ENCODE data around the gene ANOS1. TPM values are rescaled to one million over a fixed set of nuclear protein-coding genes. Genes with fewer than 3 reads are reported as not detected.

The ANOS1 gene
- polyA plus RNA-seq, 2 of the 4 experiments (the other 2 are of a cell fraction): 0.04 TPM; not detected in 1

GRCh38 chrX:8683687-8684086, 48.2 kb downstream of the ANOS1 start:
- 46% methylated on average over 5 of the region's 5 CpGs for WGBS (ENCODE audit: missing lambda C conversion rate)
- DNase-seq (ENCODE audit: low read depth in 1 of 2, low spot score in 1 of 2): no peak
- Histone ChIP-seq H3K9me3 (no peaks in the 10 kb centered on the region), H3K27ac (no peak overlapping the region), H3K4me3 (no peak overlapping the region), H3K4me1 (no peaks in the 10 kb centered on the region), H3K4me2 (no peak overlapping the region)
- no peak for FAIRE-seq
- ChIA-PET CTCF (no interaction called here), POLR2A (no interaction called here)
- TF ChIP-seq CHD2 (IDR thresholded peaks at IDR 0.05; ENCODE audit: low read length, partially characterized antibody) (no peak), HES2 (IDR thresholded peaks at IDR 0.05) (no peak), EHF (CRISPR knock-in tag; IDR thresholded peaks at IDR 0.05) (no peak), TP53 (CRISPR knock-in tag; IDR thresholded peaks at IDR 0.05) (no peak), FOSL2 (IDR thresholded peaks at IDR 0.05) (no peak), FOSL2 (CRISPR knock-in tag; IDR thresholded peaks at IDR 0.05) (no peak), HDAC2 (IDR thresholded peaks at IDR 0.05) (no peak), REST (IDR thresholded peaks at IDR 0.05) (no peak), KDM5A (IDR thresholded peaks at IDR 0.05) (no peak), NR3C1 (IDR thresholded peaks at IDR 0.05) (no peak), HOXB13 (CRISPR knock-in tag; IDR thresholded peaks at IDR 0.05; ENCODE audit: low read depth) (no peak), RCOR1 (IDR thresholded peaks at IDR 0.05; ENCODE audit: low read depth, low read length) (no peak), HOXB5 (CRISPR knock-in tag; IDR thresholded peaks at IDR 0.05) (no peak), EP300 (IDR thresholded peaks at IDR 0.05) (no peak), HMGXB4 (CRISPR knock-in tag; IDR thresholded peaks at IDR 0.05; ENCODE audit: borderline replicate concordance) (no peak), JUNB (IDR thresholded peaks at IDR 0.05) (no peak), PHF8 (IDR thresholded peaks at IDR 0.05; ENCODE audit: borderline replicate concordance, low read depth) (no peak), RARB (CRISPR knock-in tag; IDR thresholded peaks at IDR 0.05) (no peak)
- TF ChIP-seq, protein P1, sequence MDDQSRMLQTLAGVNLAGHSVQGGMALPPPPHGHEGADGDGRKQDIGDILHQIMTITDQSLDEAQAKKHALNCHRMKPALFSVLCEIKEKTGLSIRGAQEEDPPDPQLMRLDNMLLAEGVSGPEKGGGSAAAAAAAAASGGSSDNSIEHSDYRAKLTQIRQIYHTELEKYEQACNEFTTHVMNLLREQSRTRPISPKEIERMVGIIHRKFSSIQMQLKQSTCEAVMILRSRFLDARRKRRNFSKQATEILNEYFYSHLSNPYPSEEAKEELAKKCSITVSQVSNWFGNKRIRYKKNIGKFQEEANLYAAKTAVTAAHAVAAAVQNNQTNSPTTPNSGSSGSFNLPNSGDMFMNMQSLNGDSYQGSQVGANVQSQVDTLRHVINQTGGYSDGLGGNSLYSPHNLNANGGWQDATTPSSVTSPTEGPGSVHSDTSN (IDR thresholded peaks at IDR 0.05): no peak
- TF ChIP-seq, protein P2, sequence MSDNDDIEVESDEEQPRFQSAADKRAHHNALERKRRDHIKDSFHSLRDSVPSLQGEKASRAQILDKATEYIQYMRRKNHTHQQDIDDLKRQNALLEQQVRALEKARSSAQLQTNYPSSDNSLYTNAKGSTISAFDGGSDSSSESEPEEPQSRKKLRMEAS (IDR thresholded peaks at IDR 0.05): no peak
- TF ChIP-seq, protein P3, sequence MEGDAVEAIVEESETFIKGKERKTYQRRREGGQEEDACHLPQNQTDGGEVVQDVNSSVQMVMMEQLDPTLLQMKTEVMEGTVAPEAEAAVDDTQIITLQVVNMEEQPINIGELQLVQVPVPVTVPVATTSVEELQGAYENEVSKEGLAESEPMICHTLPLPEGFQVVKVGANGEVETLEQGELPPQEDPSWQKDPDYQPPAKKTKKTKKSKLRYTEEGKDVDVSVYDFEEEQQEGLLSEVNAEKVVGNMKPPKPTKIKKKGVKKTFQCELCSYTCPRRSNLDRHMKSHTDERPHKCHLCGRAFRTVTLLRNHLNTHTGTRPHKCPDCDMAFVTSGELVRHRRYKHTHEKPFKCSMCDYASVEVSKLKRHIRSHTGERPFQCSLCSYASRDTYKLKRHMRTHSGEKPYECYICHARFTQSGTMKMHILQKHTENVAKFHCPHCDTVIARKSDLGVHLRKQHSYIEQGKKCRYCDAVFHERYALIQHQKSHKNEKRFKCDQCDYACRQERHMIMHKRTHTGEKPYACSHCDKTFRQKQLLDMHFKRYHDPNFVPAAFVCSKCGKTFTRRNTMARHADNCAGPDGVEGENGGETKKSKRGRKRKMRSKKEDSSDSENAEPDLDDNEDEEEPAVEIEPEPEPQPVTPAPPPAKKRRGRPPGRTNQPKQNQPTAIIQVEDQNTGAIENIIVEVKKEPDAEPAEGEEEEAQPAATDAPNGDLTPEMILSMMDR (IDR thresholded peaks at IDR 0.05): no peak
- no peak for ATAC-seq
